ENCODE results near the gene RADX.
"Not testable (repeated sequence)": the region's sequence is repeated elsewhere in the genome, so short reads cannot be mapped to it uniquely, and the experiment has no call there.

RADX gene

DNA sequence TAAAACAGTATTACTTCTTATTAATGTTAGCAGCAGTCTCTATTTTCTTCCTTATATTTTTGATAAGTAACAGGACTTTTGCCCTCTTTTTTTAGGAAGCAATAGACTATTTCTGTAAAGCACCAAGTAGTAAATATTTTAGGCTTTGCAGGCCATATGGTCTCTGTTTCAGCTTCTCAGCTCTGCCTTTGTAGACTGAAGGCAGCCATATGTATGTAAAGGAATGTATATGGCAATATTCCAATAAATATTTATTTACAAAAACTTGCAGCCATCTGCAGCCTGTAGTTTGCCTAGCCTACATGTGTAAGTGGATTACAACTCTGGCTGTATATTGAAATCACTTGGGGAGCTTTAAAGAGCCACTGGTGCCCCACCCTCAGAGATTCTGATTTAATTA is 15.0 kb downstream of the RADX start:
- no peak for DNase-seq (ENCODE audit: insufficient read length, low spot score)
- no peak for FAIRE-seq
- no peak for TF ChIP-seq POLR2A (IDR thresholded peaks at IDR 0.05; ENCODE audit: low read depth, low read length)

DNA sequence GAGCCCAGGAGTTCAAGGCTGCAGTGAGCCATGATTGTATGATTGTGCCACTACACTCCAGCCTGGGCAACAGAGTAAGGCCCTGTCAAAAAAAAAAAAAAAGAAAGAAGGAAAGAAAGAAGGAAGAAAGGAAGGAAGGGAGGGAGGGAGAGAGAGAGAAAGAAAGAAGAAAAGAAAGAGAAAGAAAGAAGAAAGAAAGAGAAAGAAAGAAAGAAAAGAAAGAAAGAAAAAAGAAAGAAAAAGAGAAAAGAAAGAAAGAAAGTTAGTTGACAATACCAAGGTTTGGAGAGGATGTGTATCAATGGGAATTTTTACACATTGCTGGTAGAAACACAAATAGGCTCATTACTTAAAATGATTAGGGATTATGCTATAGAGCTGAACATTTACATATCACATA is 19.8 kb downstream of the RADX start:
- FAIRE-seq (no peak), DNase-seq (ENCODE audit: insufficient read length, low spot score) (no peak)

DNA sequence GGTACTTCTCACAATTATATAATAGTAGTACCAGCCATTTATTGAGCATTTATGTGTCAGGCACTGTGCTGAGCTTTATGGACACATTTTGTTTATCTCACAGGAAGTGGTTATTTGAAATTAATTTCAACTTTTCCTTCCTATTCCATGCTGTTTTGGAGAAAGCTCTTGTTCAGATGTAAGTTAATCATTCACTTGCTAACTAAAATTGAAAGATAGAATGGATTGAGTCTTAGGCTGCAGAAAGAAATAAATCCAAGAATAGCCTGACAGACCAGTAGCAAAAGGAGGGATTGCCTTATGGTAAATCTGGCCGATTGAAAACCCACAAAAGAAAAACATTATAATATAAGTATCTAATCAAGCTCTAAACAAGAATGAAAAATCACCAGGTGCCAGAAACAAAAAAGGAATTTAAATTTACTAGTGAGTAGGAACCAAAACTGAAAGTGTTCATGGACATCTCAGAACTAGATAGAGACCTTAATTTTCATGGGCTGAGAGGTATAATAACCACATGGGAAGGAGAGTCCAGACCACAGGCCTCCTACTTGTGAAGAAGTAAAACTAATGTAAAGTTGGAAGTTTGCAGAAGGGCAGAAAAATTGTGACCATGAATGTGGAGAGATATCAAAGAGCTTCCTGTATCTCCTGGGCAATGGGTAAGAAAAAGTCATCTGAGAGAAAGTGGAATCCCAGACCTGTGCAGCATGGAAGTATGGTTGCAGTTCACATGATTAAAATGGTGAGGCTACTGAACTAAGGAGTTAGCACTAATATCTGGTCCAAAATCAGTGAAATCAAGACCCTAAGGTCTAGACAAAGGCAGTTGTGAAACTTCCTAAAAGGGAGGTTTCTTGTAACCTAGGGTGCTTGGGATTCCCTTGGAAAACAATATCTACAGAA is 38.0 kb downstream of the RADX start:
- FAIRE-seq = no peak
- no peak for TF ChIP-seq POLR2A (IDR thresholded peaks at IDR 0.05; ENCODE audit: low read depth, low read length)
- no peak for DNase-seq (ENCODE audit: insufficient read length, low spot score)

More for the DNA sequence above, 19.8 kb downstream of the RADX start:
- no peak for TF ChIP-seq POLR2A (IDR thresholded peaks at IDR 0.05; ENCODE audit: low read depth, low read length)

DNA sequence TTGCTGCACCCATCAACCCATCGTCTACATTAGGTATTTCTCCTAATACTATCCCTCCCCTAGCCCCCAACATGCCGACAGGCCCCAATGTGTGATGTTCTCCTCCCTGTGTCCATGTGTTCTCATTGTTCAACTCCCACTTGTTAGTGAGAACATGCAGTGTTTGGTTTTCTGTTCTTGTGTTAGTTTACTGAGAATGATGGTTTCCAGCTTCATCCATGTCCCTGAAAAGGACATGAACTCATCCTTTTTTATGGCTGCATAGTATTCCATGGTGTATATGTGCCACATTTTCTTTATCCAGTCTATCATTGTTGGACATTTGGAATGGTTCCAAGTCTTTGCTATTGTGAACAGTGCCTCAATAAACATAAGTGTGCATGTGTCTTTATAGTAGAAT is 41.8 kb downstream of the RADX start:
- FAIRE-seq; DNase-seq (ENCODE audit: insufficient read length, low spot score): not testable (repeated sequence)

DNA sequence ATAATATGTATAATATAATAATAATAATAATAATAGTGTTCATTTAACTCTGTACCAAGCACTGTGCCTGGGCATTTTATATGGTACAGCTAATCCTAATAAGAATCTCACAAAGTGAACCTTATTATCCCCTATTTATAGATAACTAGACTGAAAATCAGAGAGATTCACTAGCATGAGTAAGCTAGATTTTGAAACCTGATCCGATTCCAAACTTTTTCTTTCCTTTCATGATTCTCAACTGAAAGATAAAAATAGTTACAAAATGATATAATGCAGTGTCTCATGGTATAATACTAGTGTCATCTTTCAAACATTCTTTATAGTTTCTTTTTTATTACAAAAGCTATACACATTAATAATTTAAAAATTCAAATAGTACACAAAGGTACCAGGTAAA is 58.9 kb downstream of the RADX start:
- TF ChIP-seq POLR2A (IDR thresholded peaks at IDR 0.05; ENCODE audit: low read depth, low read length) = no peak
- DNase-seq (ENCODE audit: insufficient read length, low spot score) (no peak), FAIRE-seq (no peak)

DNA sequence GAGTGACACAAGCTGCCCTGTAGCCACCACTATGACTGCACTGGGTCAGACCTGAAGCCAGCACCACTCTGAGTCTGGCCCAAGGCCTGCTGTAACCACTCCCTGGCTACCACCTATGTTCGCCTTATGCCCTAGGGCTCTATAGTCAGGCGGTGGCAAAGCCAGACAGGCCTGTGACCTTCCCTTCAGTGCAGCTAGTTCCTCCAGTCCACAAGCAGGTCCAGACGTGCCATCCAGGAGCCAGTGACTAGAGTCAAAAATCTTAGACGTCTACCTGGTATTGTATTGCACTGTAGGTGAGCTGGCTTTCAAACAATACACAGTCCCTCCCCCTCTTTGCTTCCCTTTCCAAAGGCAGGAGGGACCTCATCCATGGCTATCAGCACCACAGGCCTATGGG is 60.7 kb downstream of the RADX start:
- TF ChIP-seq POLR2A (IDR thresholded peaks at IDR 0.05; ENCODE audit: low read depth, low read length) = no peak
- FAIRE-seq = no peak
- DNase-seq (ENCODE audit: insufficient read length, low spot score) = no peak

DNA sequence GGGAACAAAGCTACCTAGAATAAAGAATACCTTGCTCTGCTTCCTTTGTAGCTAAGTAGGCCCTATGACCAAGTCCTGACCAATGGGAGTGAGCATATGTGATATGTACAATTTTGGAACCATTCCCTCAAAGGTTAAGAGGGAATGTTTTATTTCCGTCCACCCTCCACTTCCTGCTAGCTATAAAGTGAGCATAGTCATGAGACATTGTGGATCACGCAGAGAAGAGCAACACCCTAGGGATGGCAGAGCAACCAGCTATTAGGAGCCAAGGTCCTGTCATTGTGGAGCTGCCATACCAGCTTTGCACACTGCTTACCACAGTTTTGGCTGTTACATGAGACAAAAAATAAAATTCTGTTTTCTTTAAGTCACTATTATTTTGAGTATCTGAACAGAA is 68.9 kb downstream of the RADX start:
- FAIRE-seq (no peak), DNase-seq (ENCODE audit: insufficient read length, low spot score) (no peak)
- no peak for TF ChIP-seq POLR2A (IDR thresholded peaks at IDR 0.05; ENCODE audit: low read depth, low read length)

DNA sequence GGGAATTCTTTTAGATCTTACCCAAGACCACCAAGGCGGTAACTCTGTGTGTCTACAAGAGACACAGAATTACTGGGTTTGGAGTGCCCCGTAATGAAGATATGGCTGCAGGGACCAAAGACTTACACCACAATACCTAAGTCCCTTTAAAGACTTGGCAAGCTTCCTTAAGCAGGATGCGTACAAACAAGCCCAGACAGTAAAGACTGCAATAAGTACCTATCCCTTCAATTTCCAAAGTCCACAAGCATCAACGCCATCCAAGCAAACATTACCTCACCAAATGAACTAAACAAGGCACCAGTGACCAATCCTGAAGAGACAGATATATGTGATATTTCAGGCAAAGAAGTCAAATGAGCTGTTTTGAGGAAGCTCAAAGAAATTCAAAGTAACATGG is 72.4 kb downstream of the RADX start:
- FAIRE-seq = no peak
- no peak for DNase-seq (ENCODE audit: insufficient read length, low spot score)

DNA sequence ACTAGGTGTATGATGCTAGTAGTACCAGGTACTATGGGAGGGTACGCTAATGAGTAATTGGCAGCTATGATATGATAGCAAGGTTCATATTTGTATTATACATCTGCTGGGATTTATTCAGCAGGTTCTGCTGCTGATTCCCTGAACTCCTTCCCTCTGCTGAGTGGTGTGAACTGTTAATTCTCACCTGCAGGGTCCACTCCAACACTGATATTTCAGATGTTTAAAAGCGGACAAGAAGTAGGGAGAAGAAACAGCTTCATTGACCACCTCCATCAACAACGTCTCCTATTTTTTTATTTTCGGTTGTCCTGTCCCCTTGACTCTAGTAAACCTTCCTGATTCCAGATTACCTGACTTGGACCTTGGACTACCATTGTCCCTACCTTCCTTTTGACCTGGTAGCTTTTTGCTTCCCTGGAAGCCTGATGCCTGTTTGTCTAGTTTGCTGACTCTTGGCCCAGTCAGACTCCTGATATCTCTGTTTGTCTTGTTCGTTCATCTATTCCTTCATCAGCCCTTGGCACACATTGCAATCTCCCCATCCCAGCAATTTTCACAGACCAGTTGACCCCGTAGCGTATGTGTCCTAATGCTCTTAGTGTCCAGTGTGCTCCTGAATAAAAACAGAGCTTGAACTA is 80.8 kb downstream of the RADX start:
- no peak for FAIRE-seq
- TF ChIP-seq POLR2A (IDR thresholded peaks at IDR 0.05; ENCODE audit: low read depth, low read length) = no peak
- no peak for DNase-seq (ENCODE audit: insufficient read length, low spot score)

More for the DNA sequence above, 72.4 kb downstream of the RADX start:
- TF ChIP-seq POLR2A (IDR thresholded peaks at IDR 0.05; ENCODE audit: low read depth, low read length) = no peak

DNA sequence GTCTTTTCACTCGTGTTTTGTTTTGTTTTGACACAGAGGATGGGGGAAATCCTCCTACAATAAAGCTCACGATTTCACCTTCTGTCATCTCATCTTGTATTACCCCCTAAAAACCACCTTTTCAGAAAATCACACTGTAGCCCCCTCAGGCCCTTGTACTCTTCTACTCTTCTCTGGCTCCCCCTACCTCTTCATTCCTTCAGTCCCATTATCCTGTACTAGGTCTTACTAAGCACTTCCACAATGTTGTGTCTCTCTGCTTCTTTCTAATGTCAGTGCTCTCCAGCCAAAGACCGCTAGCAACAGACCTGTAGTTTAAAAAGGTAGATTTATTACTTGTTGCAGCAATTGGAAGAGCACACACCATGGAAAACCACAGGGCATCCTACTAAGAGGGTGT is 84.7 kb downstream of the RADX start:
- no peak for TF ChIP-seq POLR2A (IDR thresholded peaks at IDR 0.05; ENCODE audit: low read depth, low read length)
- DNase-seq (ENCODE audit: insufficient read length, low spot score) = no peak
- FAIRE-seq = no peak

DNA sequence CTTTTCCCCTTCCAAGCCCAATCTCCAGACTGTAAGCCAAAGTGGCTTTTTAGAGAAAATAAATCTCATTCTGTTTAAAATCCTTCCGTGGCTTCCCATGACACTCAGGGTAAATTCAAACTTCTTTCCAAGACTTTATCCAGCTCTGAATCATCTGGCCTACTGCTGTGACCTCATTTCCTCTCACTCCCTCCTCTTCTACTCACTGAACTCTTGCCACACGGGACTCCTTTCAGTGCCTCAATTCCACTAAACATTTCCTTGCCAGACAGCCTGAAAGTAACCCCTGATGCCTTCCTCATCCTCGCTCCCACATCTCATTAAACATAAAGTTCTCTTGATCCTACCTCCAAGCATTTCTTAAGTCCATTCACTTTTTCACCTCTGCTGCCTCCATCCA is 86.9 kb downstream of the RADX start:
- TF ChIP-seq POLR2A (IDR thresholded peaks at IDR 0.05; ENCODE audit: low read depth, low read length) = no peak
- DNase-seq (ENCODE audit: insufficient read length, low spot score) (no peak), FAIRE-seq (peak; percentile 20)

DNA sequence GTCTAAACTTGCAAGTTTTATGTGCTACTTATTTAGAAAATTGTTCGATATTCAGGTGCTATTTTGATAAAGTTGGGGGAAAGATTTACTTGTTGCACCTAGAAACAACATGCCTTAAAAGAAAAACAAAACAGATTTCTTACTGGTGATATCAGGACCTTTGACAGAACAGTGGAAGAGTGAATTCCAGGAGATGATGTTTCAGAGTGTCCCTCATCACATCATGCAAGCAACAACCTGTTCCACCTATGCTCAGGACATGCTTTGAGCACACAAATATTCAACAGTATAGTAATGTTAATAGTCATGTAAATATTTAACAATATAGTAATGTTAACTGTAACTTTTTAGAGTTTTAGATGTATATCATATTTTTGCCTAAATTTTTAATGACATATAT is 90.9 kb downstream of the RADX start:
- TF ChIP-seq POLR2A (IDR thresholded peaks at IDR 0.05; ENCODE audit: low read depth, low read length) = no peak
- FAIRE-seq (no peak), DNase-seq (ENCODE audit: insufficient read length, low spot score) (no peak)

DNA sequence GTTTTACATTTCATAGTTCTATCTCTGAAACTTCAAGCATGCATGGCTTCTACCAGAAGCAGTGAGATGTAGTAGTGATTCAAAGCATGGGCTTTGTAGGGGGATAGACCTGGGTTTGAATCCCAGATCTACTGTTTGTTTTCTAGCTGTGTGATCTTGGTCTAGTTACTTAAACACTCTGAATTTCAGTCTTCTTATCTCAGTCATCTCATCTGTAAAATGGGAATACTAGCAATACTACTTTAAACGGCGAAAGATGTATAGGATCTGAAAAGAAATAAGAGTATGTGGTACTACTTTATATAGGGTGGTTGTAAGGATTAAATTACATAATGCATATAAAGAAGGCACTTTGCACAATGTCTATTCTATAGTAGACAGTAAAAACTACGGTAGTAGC is 94.7 kb downstream of the RADX start:
- DNase-seq (ENCODE audit: insufficient read length, low spot score) (no peak), FAIRE-seq (no peak)
- no peak for TF ChIP-seq POLR2A (IDR thresholded peaks at IDR 0.05; ENCODE audit: low read depth, low read length)

DNA sequence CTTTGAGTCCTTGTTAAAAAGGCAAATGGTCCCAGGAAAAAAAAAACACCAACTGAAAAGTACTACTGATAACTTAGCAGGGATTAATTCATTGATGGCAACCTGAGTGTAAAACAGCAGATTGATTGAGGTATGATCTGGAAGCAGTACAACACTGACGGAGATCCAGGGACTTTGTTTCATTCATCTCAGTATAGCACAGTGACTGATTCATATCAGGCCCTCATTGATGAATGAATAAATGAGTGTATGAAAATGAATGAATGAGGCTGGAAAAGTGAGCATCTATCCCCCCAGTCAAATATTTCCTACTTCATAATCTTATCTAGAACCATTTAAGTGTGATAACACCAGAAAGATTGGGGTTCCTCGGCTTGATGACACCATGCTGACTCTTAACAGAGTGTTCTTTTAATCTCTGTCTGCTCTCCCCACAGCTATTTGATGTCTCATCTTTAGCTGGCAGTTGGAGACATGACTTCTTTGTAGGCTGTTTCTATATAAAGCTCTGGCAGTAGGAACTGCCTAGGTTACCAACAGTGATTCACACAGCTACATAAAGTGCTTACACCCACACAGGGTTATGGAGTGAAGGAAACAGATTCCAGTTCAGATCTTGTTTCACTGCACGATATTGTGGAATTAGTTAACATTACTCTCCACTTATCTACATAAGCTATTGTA is 96.1 kb downstream of the RADX start:
- TF ChIP-seq POLR2A (IDR thresholded peaks at IDR 0.05; ENCODE audit: low read depth, low read length) = no peak
- FAIRE-seq (peak; percentile 97), DNase-seq (ENCODE audit: insufficient read length, low spot score) (peak; percentile 35)
